Measurements from ENCODE around the gene ASXL1. TPM values are rescaled to one million over a fixed set of nuclear protein-coding genes. Genes with fewer than 3 reads are reported as not detected.

Gene ASXL1
- total and polyA plus RNA-seq, 9 of the 15 experiments (the other 6 are each of a cell fraction or from before 2014, with no cell fraction given), result 6.5 to 65.3 (median 32.3) TPM

DNA sequence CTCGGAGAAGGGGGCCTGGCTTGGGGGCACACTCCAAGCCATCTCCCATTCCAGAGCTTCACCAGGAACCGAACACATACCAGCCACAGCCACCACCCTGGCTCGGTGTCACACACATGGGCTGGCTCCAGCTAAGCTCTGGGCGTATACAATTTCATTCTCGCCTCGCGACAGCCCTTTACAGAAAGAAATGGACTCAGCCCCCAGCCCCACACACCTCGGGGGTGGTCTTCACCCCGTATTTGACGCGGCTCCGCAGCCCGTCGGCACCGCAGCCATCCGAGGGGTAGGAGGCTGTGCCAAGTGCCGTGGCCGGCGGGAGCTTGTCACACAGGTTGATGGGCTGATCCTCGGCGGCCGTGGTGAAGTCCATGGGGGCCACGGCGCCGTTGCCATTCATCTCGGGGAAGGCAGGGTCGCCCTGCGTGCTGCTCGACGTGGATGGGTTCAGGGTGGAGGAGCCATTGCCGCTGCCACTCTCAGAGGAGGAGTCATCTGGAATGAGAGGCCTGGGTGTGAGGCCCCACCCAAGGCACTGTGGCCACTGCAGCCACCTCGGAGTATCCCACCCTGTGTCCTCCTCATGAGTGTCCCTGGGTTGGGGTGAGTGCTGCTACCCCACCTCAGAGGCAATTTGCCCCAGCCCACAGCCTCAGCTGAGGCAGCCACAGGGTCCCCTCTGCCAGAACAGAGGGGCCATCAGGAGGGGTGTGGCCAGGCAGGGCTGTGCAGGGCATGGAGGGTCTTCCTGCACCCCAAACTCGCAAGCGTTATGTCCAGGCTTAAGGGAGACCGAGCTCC is 98.0 kb downstream of the ASXL1 start:
- Histone ChIP-seq H3K79me2 (ENCODE audit: control insufficient read depth, insufficient read depth, low read length) (no peaks in the 10 kb centered on the region), H3K9ac (ENCODE audit: insufficient read depth in 1 of 2, low read depth in 2 of 2, low read length in 2 of 2) (no peak overlapping the region), H3K4me2 (ENCODE audit: insufficient read depth, low read length) (no peak overlapping the region), H2AFZ (ENCODE audit: low read depth, low read length) (no peak overlapping the region), H3K27me3 (ENCODE audit: control insufficient read depth in 2 of 2, insufficient read depth in 2 of 2, low read length in 2 of 2) (no peaks in the 10 kb centered on the region), H3K4me3 (no peak overlapping the region), H3K9me1 (ENCODE audit: control insufficient read depth, insufficient read depth, low read length) (peaks cover 2% of the 10 kb centered on the region), H4K20me1 (replicated peaks; ENCODE audit: control insufficient read depth, insufficient read depth, low read length) (0 out of 2 replicates have a peak, but pooled peaks cover 3% of the 10 kb centered on the region), H3K9me3 (replicated peaks; ENCODE audit: control insufficient read depth, insufficient read depth, low read depth, low read length) (no peaks in the 10 kb centered on the region), H3K27ac (ENCODE audit: extremely low read depth, low read depth, low read length) (no peak overlapping the region), H3K36me3 (ENCODE audit: control insufficient read depth, insufficient read depth, low read length) (peaks cover 62% of the 10 kb centered on the region; the same call in 2 of the 3 replicates), H3K4me1 (replicated peaks in 1 of 2; ENCODE audit: control insufficient read depth in 2 of 2, insufficient read depth in 2 of 2, low read length in 2 of 2) (peaks cover 0 to 45% of the 10 kb centered on the region in 2 experiments; a peak in 2 of 5 replicates)
- TF ChIP-seq OTX1 (CRISPR knock-in tag; IDR thresholded peaks at IDR 0.05) (no peak), EZH2 (IDR thresholded peaks at IDR 0.05; ENCODE audit: borderline replicate concordance, low read depth, low read length) (no peak), HDAC2 (IDR thresholded peaks at IDR 0.05) (no peak), MECOM (CRISPR knock-in tag; IDR thresholded peaks at IDR 0.05) (no peak), ZNF41 (CRISPR knock-in tag; conservative IDR thresholded peaks at IDR 0.05) (no peak), GTF2E2 (tag; IDR thresholded peaks at IDR 0.05) (no peak), KLF16 (IDR thresholded peaks at IDR 0.05) (no peak), LCOR (CRISPR knock-in tag; IDR thresholded peaks at IDR 0.05) (no peak), ZNF408 (CRISPR knock-in tag; IDR thresholded peaks at IDR 0.05; ENCODE audit: low read depth) (no peak), DDX20 (tag; IDR thresholded peaks at IDR 0.05; ENCODE audit: low read depth) (no peak), ZNF717 (CRISPR knock-in tag; IDR thresholded peaks at IDR 0.05) (no peak), SMARCA5 (IDR thresholded peaks at IDR 0.05) (no peak), POLR3A (IDR thresholded peaks at IDR 0.05; ENCODE audit: borderline replicate concordance, extremely low read depth, insufficient read depth, insufficient read length) (no peak)
- TF ChIP-seq, protein P1, sequence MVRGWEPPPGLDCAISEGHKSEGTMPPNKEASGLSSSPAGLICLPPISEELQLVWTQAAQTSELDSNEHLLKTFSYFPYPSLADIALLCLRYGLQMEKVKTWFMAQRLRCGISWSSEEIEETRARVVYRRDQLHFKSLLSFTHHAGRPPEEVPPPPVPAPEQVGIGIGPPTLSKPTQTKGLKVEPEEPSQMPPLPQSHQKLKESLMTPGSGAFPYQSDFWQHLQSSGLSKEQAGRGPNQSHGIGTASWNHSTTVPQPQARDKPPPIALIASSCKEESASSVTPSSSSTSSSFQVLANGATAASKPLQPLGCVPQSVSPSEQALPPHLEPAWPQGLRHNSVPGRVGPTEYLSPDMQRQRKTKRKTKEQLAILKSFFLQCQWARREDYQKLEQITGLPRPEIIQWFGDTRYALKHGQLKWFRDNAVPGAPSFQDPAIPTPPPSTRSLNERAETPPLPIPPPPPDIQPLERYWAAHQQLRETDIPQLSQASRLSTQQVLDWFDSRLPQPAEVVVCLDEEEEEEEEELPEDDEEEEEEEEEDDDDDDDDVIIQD (CRISPR knock-in tag; IDR thresholded peaks at IDR 0.05), result no peak
- TF ChIP-seq, protein P2, sequence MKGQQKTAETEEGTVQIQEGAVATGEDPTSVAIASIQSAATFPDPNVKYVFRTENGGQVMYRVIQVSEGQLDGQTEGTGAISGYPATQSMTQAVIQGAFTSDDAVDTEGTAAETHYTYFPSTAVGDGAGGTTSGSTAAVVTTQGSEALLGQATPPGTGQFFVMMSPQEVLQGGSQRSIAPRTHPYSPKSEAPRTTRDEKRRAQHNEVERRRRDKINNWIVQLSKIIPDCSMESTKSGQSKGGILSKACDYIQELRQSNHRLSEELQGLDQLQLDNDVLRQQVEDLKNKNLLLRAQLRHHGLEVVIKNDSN (CRISPR knock-in tag; IDR thresholded peaks at IDR 0.05), result no peak
- TF ChIP-seq, protein P3, sequence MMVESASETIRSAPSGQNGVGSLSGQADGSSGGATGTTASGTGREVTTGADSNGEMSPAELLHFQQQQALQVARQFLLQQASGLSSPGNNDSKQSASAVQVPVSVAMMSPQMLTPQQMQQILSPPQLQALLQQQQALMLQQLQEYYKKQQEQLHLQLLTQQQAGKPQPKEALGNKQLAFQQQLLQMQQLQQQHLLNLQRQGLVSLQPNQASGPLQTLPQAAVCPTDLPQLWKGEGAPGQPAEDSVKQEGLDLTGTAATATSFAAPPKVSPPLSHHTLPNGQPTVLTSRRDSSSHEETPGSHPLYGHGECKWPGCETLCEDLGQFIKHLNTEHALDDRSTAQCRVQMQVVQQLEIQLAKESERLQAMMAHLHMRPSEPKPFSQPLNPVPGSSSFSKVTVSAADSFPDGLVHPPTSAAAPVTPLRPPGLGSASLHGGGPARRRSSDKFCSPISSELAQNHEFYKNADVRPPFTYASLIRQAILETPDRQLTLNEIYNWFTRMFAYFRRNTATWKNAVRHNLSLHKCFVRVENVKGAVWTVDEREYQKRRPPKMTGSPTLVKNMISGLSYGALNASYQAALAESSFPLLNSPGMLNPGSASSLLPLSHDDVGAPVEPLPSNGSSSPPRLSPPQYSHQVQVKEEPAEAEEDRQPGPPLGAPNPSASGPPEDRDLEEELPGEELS (CRISPR knock-in tag; IDR thresholded peaks at IDR 0.05; ENCODE audit: borderline replicate concordance), result no peak
- TF ChIP-seq, protein P4, sequence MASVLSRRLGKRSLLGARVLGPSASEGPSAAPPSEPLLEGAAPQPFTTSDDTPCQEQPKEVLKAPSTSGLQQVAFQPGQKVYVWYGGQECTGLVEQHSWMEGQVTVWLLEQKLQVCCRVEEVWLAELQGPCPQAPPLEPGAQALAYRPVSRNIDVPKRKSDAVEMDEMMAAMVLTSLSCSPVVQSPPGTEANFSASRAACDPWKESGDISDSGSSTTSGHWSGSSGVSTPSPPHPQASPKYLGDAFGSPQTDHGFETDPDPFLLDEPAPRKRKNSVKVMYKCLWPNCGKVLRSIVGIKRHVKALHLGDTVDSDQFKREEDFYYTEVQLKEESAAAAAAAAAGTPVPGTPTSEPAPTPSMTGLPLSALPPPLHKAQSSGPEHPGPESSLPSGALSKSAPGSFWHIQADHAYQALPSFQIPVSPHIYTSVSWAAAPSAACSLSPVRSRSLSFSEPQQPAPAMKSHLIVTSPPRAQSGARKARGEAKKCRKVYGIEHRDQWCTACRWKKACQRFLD (CRISPR knock-in tag; IDR thresholded peaks at IDR 0.05), result no peak
- ChIA-PET CTCF (ENCODE audit: low intra/inter-chr PET ratio) (no interaction called here), POLR2A (interaction anchor here (0.5 to 1.6 kb wide), 4 partner anchors 16 to 506 kb away, joined by 3 to 4 read pairs (median 4); no protein-coding TSS in a partner anchor)
- in situ Hi-C loops (cut with MboI), result no loop called here
- ATAC-seq (no peak), DNase-seq (ENCODE audit: extremely low read depth in 1 of 4, low spot score in 3 of 4) (no peak), FAIRE-seq (no peak)
- intact Hi-C loops (cut with micrococcal nuclease), result no loop called here
- BruUV-seq (replicated peaks), result no TSS peak
- 92% methylated on average over 30 of the region's 35 CpGs for WGBS (ENCODE audit: insufficient coverage, low coverage, missing lambda C conversion rate)
